Stimulated activated CD4-positive, alpha-beta T cell treated with anti-CD3 and anti-CD28 coated beads, Interleukin-12 subunit alpha, Interleukin-12 subunit beta, amount 100 ng/mL, for 48 hours (primary cell): ENCODE measurements around the gene FOXL2NB.
"Not testable (repeated sequence)": the region's sequence is repeated elsewhere in the genome, so short reads cannot be mapped to it uniquely, and the experiment has no call there.

Source experiments
- DNase-seq, 3 donors: peaks; one replicate each; pipeline ENCODE4 v3.0.0-alpha.2; 2020; ENCODE audit warnings: low read depth in 2 of 3, low spot score in 1 of 3

The FOXL2NB gene

DNA sequence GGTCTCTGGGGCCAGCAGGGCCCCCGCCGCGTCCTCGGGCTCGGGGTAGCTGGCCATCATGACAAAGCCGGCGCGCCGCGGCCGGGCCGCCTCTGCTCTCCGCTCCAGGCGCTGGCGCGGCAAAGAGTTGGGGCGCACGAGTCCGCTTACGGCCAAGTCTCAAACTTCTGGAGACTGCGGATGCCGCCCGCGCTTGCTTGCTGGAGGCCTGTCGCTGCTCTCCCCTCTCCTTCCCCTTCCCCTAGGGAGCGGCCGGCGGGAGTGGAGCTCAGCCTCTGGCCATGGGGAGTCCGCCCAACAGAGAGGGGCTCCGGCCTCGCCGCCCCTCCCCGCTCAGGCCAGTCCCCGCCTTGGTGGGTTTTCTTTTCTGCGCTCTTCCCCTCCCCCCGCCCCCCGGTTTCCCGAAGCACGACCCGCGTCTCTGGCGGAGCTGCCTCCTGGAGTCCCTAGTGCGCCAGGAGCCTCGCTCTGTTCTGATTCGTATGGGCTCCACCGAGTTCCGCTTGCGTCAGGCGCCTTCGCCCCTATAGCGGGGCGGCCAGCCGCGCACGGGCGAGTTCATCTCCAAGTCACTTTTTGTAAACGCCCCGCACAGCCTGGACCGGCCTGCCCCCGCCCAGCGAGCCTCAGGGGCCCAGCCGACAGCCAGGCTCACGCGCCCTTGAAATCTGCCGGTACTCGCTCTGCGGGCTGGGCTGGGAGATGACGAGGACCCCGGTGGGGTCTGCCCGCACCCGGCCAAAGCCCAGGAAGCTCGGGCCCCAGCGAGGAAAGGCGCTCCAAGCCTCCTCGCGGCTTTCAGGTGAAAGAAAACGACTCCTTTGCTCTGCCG, at the start of gene FOXL2NB, which contains the start of gene FOXL2:
TSS of gene FOXL2NB (plus strand) at position 555 of the 832 bp plus-strand sequence. CDS start at position 703, 148 bp downstream.
TSS of gene FOXL2 (minus strand) at position 475 of the 832 bp plus-strand sequence. CDS start at position 60, 415 bp downstream.
- no peak for DNase-seq

DNA sequence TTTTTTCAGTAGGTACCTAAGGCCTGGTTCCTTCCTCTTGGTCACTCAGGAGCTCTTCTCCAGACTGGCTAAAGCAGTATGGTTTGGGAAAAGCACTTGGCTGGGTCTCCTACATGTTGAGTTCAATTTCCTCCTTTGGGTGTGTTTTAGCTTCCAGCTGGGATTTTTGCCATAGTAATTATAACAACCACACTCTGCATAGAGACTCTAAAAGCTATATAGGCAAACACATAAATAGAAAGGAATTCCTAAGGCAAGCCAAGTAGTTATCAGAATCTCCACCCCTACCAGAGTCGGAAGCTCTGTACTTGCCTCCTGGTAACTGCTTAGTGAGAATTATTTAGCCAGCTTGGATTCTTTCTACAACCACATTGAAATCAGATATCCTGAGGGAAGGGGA, 48.7 kb upstream of the FOXL2NB start:
- no peak for DNase-seq

DNA sequence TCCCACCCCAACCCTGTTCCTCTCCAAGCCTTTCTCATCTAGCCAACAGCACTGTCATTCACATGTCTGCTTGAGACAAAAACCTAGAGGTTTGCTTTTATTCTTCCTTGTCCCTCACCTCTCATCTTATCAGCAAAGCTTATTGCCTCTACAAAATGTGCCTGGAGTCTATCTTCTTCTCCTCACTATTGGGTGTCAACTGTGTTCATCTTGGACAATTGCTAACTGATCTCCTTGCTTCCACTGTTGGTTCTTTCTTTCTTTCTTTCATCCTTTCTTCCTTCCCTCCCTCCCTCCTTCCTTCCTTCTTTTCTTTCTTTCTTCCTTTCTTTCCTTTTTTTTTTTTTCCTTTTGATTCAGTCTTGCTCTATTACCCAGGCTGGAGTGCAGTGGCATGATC, 48.3 kb upstream of the FOXL2NB start:
- no peak for DNase-seq

DNA sequence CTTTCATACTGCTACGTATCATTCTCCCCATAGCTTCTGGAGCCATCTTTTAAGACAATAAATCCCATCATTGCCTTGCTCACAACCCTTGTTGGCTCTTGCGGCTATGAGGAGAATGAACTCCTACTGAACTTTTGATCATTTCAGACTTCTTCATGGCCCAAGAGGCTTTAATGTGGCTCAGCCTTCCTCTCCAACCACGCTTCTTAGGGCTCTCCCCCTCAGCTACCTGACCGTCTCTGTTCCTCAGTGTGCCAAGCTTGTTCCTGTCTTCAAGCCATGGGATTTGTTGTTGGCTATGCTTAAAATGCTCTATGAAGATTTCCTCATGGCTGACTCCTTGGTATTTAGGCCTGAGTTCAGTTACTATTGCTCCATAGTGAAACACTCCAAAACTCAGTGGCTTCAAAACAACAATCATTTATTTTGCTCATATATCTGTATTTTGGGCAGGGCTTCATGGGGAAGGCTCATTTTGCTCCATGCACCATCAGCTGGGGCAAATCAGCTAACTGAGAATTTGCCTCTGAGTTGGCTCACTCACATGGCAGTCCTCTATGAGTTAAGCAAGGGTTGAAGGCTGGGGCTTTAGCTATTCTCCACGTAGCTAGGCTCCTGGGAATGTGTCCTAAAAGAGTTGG, 47.5 kb upstream of the FOXL2NB start:
- no peak for DNase-seq

DNA sequence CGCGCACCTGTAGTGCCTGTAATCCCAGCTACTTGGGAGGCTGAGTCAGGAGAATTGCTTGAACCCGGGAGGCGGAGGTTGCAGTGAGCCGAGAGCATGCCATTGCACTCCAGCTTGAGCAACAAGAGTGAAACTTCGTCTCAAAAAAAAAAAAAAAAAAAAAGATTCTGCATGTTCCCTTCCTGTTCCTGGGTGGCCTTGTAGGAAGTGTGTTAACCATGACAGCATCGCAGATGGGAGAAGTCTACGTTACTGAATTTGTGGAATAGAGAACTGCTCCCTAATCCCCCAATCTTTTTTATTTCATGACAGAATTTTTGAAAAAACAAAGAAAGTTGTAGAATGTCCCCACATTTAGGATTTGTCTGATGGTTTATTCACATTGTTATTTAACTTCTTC, 45.5 kb upstream of the FOXL2NB start:
- DNase-seq, result no peak

DNA sequence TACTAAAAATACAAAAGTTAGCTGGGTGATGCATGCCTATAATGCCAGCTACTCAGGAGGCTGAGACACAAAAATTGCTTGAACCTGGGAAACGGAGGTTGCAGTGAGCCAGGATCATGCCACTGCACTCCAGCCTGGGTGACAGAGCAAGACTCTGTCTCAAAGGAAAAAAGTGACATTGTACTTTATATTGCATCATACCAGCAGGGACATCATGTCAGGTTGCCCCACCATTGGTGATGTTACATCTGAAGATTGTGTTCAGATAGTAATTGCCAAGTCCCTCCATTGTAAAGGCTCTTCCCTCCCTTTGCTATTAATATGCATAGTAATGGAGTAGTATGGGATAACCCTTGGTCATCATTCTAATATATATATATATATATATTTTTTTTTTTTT, 44.8 kb upstream of the FOXL2NB start:
- no peak for DNase-seq

DNA sequence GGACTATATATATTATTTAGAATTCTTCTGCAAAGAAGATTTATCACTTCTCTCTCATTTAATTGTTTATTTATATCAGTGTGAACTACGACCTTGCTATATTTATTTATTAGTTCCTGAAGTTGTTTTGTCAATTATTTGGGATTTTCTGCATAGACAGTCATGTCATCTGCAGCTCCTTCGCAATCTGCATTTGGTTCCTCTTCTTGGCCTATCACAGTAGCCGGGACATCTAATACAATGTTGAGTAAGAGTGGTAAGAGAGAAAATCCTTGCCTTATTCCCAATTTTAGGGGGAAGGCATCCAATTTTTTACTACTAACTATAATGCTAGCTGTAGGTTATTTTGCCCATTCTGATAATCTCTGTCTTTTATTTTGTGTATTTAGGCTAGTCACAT, 39.5 kb upstream of the FOXL2NB start:
- DNase-seq, result no peak

DNA sequence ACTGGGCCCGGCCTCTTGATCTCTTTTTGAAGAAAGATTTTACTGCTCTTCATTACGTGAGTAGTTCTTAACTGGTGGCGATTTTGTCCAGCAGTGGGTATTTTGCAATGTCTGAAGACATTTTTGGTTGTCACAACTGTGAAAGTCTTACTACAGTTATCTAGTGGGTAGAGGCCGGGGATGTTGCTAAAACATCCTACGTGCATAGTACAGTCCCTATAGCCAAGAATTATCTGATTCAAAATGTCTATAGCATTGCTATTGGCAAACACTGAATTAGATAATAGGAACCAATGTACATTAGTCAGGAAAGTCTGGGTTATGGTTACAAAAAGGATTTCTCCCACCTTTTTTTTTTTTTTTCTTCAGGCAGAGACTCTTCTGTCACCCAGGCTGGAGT, 38.2 kb upstream of the FOXL2NB start:
- no peak for DNase-seq

DNA sequence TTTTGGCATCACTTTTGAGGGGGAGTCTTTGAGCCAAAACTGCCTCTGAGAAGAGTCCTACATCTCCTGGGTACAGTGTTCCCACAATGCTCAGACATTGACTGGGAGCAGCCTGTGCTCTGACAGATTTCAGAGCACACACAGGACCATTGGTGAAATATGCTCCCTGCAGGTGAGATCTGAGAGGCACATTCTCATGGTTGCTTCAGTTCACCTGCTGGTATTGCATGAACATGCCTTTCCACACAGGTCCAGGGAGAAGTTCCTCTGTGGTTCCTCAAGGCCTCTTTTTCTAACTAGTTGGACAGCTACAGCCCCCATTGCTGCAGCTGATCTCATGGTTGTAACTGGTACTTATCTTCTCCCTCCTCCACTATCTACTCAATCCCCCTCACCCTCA, 37.1 kb upstream of the FOXL2NB start:
- no peak for DNase-seq

DNA sequence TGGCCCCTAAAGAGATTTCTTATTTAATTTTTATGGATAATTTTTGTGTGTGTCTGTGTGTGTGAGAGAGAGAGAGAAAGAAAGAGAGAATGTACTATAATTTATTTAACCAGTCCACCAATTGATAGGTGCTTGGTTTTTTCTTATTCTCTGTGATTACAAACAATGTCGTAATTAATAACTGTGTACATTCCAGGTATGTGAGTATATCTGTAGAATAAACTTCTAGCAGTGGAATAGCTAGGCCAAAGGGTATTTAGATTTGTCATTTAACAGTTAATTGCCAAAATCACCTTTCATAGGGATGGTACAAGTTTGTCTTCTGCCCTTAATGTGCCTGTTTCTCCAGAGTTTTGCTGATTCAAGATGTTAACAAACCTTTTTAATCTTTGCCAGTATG, 35.4 kb upstream of the FOXL2NB start:
- DNase-seq, result no peak

DNA sequence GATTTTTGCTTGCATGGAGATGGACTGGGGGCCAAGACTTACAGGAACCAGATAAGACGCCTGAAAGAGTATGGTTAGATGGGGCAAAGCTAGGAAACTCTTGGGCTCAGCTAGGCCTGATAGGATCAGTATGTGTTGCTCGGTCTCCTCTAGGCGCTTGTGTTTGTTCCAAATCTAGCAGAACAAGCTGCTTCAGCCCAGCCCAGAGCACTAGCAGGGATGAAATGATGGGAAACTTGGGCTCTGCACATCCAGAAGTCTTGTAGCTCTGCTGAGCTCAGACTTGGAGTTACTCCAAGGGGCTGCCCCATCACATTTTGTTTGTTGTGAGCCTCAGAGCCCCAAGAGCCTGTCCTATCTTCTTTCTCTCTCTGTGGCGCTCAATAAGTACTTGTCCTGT, 34.8 kb upstream of the FOXL2NB start:
- no peak for DNase-seq

DNA sequence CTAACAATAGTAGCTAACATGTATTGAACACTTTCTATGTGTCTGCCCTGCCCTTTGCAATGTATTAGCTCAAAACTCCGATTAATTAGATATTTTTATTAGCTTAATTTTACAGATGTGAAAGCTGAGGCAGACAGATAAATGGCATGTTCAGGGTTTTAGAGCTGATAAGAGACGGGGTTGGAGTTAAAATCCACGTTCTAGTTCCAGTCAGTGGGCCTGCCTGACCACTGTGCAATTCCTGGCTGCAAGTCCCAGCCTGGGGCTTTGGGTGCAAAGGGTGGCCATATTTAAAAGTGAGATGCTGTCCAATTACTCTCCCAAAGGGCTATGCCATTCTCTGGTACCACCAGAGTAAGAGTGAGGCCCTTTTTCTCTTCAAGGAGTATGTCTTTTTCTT, 33.3 kb upstream of the FOXL2NB start:
- no peak for DNase-seq

DNA sequence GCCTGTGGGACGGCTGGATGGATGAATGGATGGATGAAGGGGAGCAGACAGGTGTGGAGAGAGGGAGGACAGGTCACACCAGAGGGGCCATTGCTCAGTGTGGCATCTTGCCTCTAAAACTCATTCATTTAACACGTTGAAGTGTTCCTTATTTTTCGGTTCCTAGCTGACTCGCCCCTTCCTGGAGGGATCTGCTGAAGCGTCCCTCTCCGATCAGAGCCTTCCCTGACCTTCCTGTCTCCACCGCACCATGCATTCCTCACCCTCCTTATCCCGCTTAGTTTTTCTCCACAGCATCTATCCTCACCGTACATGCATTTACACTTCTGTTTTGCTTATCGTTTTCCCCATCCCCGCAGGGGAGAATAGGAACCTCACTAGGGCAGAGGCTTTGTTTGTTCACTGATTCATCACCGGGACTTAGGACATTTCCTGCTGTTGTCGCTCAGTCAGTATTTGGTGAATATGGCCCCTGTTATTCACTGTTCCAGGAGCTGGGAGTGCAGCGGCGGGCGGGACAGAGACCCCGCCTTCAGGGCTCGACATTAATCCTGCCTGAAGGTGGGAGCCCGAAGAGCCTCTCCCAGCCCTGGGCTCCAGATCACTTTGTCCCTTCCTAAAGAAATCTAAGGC, 32.0 kb upstream of the FOXL2NB start:
- DNase-seq, result no peak

DNA sequence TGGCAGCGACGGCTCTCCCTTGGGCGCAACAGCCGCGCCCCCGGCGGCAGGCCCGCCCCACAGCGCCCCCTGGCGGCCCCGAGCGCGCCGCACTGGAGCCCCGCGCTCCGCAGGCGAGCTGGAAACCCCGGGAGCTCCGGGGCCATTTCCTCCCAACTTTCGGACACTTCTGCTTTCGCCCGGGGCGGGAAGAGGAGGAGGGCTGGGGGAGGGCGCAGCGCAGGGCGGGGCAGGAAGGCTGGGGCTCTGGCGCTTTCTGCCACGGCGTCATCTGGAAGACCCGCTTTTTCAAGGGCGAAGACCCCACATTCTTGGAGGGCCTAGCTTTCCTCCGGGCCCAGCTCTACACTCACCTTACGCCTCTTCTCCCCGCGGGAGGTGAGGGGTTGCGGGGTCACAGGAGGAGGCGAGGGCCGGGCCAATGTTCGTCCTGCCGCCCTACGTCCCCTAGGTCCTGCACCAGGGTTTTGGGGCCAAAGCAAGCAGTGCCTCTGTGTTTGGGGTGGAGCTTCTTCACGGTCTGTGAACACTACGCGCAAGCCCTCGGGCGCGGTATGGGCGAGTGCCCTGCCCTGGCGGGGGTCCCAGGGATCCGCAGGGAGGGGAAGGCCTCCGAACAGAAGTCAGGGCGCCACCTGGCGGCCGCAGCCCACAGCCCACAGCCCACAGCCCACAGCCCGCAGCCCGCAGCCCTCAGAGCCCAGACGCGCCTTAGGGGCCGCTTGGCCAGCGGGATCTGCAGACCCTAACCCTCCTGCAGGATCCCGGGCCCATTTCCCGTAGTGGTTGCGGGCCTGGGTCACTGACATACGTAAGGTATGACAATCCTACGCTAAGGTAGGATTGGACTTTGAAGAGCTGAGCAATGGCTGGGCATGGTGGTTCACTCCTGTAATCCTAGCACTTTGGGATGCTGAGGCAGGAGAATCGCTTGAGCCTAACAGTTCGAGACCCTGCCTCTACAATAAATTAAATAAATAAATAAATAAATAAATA, 31.2 kb upstream of the FOXL2NB start:
- DNase-seq, result peak; percentile 68 to 78 (median 78)

DNA sequence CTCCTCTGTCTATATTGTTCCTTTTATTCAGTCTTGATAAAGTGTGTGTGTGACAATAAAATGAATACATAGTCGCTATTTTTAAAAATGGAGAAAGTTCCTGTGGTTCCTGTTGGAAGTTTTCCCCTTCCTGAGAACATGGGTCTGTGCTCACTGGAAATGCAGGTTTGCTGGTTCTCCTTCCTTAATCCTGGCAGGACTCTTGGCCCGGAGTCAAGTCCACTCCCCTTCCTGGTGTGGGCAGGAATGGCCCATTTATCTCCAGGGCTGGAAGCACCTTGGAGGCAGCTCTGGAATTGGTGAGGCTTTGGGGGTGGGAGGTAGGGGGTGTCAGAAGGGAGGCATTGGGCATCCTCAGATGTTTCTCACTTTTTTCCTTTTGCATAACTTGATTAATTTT, 30.2 kb upstream of the FOXL2NB start:
- DNase-seq, result no peak

DNA sequence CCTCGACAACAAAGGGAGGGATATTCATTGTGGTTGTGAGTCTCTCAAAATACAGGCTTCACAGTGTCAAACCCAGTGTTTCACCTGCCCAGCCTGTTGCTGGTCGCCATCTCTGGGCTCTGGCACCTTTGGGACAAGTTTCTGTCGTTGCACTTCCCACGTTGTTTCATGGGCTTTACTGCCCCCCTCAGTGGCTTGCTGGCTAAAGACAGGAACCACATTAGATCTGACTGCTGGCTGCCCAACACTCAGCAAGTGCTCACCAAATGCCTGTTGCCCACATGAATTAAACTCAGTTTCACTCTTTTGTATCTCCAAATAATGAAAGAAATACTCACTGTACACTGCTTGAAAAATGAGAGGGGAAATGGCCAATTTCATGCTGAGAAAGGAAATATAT, 27.7 kb upstream of the FOXL2NB start:
- DNase-seq, result no peak

DNA sequence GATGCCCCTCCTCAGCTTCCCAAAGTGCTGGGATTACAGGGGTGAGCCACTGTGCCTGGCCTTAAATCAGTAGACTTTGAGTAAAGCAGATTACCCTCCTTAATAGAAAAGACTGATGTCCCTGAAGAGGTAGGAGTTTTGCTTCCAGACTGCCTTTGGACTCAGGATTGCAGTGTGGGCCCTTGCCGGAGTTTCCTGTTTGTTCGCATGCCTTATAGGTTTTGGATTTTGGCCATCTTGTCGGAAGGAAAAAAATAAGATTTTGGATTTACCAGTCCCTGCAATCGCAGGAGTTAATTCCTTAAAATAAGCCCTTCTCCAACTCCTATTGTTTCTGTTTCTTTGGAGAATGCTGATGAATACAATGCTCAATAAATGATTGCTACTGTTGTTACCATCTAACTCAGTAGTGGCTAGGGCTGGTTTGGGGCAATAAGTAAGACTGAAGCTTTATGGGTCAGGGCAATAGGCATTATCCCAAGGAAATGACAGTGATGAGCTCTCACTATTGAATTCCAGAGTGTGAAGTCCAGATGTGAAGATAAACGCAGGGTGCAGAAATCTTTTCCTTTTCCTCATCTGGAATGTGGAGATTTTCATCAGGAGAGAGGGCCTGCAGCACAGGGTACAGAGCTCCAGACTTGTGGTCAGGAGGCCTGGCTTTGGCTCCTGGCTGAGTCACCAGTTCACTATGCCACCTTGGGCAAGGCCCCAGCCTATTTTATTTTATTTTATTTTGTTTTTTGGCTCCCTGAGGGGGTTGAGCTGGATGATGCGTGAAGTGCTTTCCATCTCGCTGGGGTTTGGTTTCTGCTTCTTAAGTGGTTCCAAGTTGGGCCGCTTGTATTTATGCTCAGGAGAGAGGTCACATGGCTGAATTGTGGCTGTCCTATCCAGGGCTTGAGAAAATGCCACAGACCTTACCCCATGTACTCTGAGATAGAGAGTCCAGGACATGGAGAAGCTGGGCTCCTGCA, 25.4 kb upstream of the FOXL2NB start:
- DNase-seq, result no peak

DNA sequence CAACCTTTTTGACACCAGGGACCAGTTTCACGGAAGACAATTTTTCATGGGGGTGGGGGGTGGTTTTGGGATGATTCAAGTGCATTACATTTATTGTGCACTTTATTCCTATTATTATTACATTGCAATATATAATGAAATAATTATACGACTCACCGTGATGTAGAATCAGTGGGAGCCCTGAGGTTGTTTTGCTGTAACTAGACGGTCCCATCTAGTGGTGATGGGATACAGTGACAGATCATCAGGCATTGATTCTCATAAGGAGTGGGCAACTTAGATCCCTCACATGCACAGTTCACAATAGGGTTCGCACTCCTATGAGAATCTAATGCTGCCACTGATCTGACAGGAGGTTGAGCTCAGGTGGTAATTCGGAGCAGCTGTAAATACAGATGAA, 24.6 kb upstream of the FOXL2NB start:
- DNase-seq, result not testable (repeated sequence)

DNA sequence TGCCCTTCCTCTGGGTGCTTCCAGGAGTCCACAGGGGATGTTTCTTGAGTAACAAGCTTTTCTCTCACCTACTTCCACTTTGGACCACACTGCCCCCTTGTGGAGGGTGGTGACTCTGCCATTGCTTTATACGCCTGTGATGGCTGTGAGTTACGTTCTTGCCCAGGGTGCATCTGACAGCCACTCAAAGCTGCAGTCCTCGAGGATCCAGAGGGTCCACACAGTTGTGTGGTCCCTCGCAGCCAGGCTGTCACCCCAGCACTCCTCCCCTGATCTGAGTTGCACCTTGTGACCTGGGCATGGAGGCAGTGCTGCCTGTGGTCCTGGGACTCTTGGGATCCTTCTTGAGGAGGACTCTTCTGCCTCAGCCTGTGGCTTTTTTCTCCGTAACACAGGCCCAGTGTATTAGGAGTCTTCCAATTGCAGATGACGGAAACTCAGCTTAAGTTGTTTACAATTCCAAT, 23.5 kb upstream of the FOXL2NB start:
- DNase-seq, result peak; percentile 76 to 93 (median 79)
